Endothelial cell (in vitro differentiated cells): ENCODE measurements around the gene KCNH2. TPM values are rescaled to one million over a fixed set of nuclear protein-coding genes. Genes with fewer than 3 reads are reported as not detected.

Source experiments
- DNase-seq: peaks from one replicate; pipeline ENCODE4 v3.0.0; 2021; ENCODE audit warnings: low spot score
- H3K27ac Mint-ChIP-seq: one replicate; pipeline ENCODE4 v1.8.0; 2021; ENCODE audit warnings: mixed read lengths, inconsistent platforms; ENCODE audit not compliant: unreplicated experiment
- H3K27me3 Mint-ChIP-seq: one replicate; pipeline ENCODE4 v1.8.0; 2021; ENCODE audit warnings: mild to moderate bottlenecking, moderate library complexity, mixed read lengths, inconsistent platforms; ENCODE audit not compliant: unreplicated experiment
- H3K36me3 Mint-ChIP-seq: one replicate; pipeline ENCODE4 v1.8.0; 2021; ENCODE audit warnings: mild to moderate bottlenecking, low read depth, mixed read lengths, inconsistent platforms; ENCODE audit not compliant: unreplicated experiment
- H3K4me1 Mint-ChIP-seq: one replicate; pipeline ENCODE4 v1.8.0; 2021; ENCODE audit warnings: mild to moderate bottlenecking, mixed read lengths, inconsistent platforms; ENCODE audit not compliant: unreplicated experiment
- H3K4me3 Mint-ChIP-seq: one replicate; pipeline ENCODE4 v1.8.0; 2021; ENCODE audit warnings: mild to moderate bottlenecking, mixed read lengths, inconsistent platforms; ENCODE audit not compliant: unreplicated experiment
- H3K9me3 Mint-ChIP-seq: one replicate; pipeline ENCODE4 v1.8.0; 2021; ENCODE audit warnings: mixed read lengths, inconsistent platforms; ENCODE audit not compliant: unreplicated experiment
- CTCF ChIP-seq: fragments of 200-600 bp; sonication (generic); IDR thresholded peaks from one replicate; pipeline ENCODE4 v1.5.0; 2021; ENCODE audit warnings: antibody characterized with exemption; ENCODE audit not compliant: unreplicated experiment
- total RNA-seq: library from RNA; stranded (reverse); fragmentation: NEBNext Ultra II Directional; extraction: Animal tissue kit (Norgen Biotek cat#: 25700); gene quantifications from one replicate; pipeline ENCODE4 v1.2.1, GENCODE V29; 2021; ENCODE audit not compliant: unreplicated experiment

The KCNH2 gene
- total RNA-seq, 1 donor from 2014 or later = 3.4 TPM

- H3K27ac Mint-ChIP-seq = no peak overlapping the region
- no peaks in the 10 kb centered on the region for H3K36me3 Mint-ChIP-seq
- no peak for DNase-seq
- no peaks in the 10 kb centered on the region for H3K9me3 Mint-ChIP-seq
- H3K27me3 Mint-ChIP-seq = peaks cover 13% of the 10 kb centered on the region
- TF ChIP-seq CTCF = no peak
- no peak overlapping the region for H3K4me3 Mint-ChIP-seq
- H3K4me1 Mint-ChIP-seq = peaks cover 7% of the 10 kb centered on the region
Measured at GRCh38 chr7:150947761-150948651, 30.1 kb downstream of the KCNH2 start.

- peaks cover 7% of the 10 kb centered on the region for H3K4me1 Mint-ChIP-seq
Measured at GRCh38 chr7:150947241-150947745, 30.8 kb downstream of the KCNH2 start.

GRCh38 chr7:150946421-150947240, 31.5 kb downstream of the KCNH2 start:
- DNase-seq = no peak
- no peak for TF ChIP-seq CTCF
- Mint-ChIP-seq H3K27ac (no peak overlapping the region), H3K4me1 (peaks cover 7% of the 10 kb centered on the region), H3K9me3 (no peaks in the 10 kb centered on the region), H3K36me3 (no peaks in the 10 kb centered on the region), H3K27me3 (peaks cover 13% of the 10 kb centered on the region), H3K4me3 (no peak overlapping the region)

More at GRCh38 chr7:150947241-150947745, 30.8 kb downstream of the KCNH2 start:
- DNase-seq = no peak
- Mint-ChIP-seq H3K27ac (no peak overlapping the region), H3K9me3 (no peaks in the 10 kb centered on the region), H3K4me3 (no peak overlapping the region), H3K27me3 (peaks cover 13% of the 10 kb centered on the region), H3K36me3 (no peaks in the 10 kb centered on the region)
- TF ChIP-seq CTCF = no peak

GRCh38 chr7:150945853-150946420, 32.2 kb downstream of the KCNH2 start:
- no peak overlapping the region for H3K27ac Mint-ChIP-seq
- H3K4me3 Mint-ChIP-seq = no peak overlapping the region
- H3K4me1 Mint-ChIP-seq = peaks cover 7% of the 10 kb centered on the region
- no peaks in the 10 kb centered on the region for H3K9me3 Mint-ChIP-seq
- DNase-seq = no peak
- H3K27me3 Mint-ChIP-seq = peaks cover 13% of the 10 kb centered on the region
- no peaks in the 10 kb centered on the region for H3K36me3 Mint-ChIP-seq
- TF ChIP-seq CTCF = no peak
